Keratinocyte (primary cell): ENCODE data around the gene NRF1. TPM values are rescaled to one million over a fixed set of nuclear protein-coding genes. Genes with fewer than 3 reads are reported as not detected.

Experiments
- DNase-seq: peaks from one replicate; pipeline ENCODE4 v3.0.0-alpha.2; 2011; ENCODE audit warnings: low read depth, missing footprints, low spot score
- FAIRE-seq: peaks from 2 replicates; lab custom pipeline; 2011; peaks lifted over from hg19 to GRCh38; lab: Jason Lieb, UNC
- H2AFZ ChIP-seq: 2 replicates; pipeline ENCODE4 v1.6.0; 2012; ENCODE audit warnings: low read length, control low read depth, inconsistent platforms; ENCODE audit not compliant: control insufficient read depth
- H3K27ac ChIP-seq: 2 replicates; pipeline ENCODE4 v1.5.1; 2011; ENCODE audit warnings: low read length; ENCODE audit not compliant: control insufficient read depth, insufficient read depth
- H3K27me3 ChIP-seq: 3 replicates; pipeline ENCODE4 v1.6.0; 2011; ENCODE audit warnings: low read length; ENCODE audit not compliant: control insufficient read depth, insufficient read depth; ENCODE audit errors: extremely low read depth
- H3K36me3 ChIP-seq, 2 experiments: 2 replicates in 1 of 2; 3 replicates in 1 of 2; pipeline ENCODE4 v1.5.1; 2011; ENCODE audit warnings: low read length in 2 of 2, mild to moderate bottlenecking in 1 of 2; ENCODE audit not compliant: control insufficient read depth in 2 of 2, insufficient read depth in 2 of 2; ENCODE audit errors: extremely low read depth in 1 of 2
- H3K4me1 ChIP-seq: 3 replicates; pipeline ENCODE4 v1.5.1; 2011; ENCODE audit warnings: low read length; ENCODE audit not compliant: control insufficient read depth, insufficient read depth; ENCODE audit errors: extremely low read depth
- H3K4me2 ChIP-seq: 3 replicates; pipeline ENCODE4 v1.6.0; 2011; ENCODE audit warnings: low read depth, low read length; ENCODE audit not compliant: control insufficient read depth, insufficient read depth; ENCODE audit errors: extremely low read depth
- H3K4me3 ChIP-seq, 3 experiments: fragments of 200-600 bp in 1 of 3; sonication (generic) in 1 of 3; 2 replicates in 2 of 3; 3 replicates in 1 of 3; pipeline ENCODE4 v1.5.1; 2011 to 2016; ENCODE audit warnings: low read length in 3 of 3, mild to moderate bottlenecking in 3 of 3, control low read depth in 2 of 3, inconsistent platforms in 1 of 3, low read depth in 1 of 3, mixed read lengths in 1 of 3, mixed run types in 1 of 3, moderate library complexity in 1 of 3; ENCODE audit not compliant: control insufficient read depth in 2 of 3, insufficient read depth in 2 of 3; ENCODE audit errors: extremely low read depth in 1 of 3
- H3K79me2 ChIP-seq: 2 replicates; pipeline ENCODE4 v1.6.0; 2012; ENCODE audit warnings: low read length; ENCODE audit not compliant: control insufficient read depth, insufficient read depth
- H3K9ac ChIP-seq: 3 replicates; pipeline ENCODE4 v1.6.0; 2011; ENCODE audit warnings: low read length; ENCODE audit not compliant: control insufficient read depth, insufficient read depth; ENCODE audit errors: extremely low read depth
- H3K9me1 ChIP-seq: 3 replicates; pipeline ENCODE4 v1.6.0; 2011; ENCODE audit warnings: low read length; ENCODE audit not compliant: control insufficient read depth, insufficient read depth; ENCODE audit errors: extremely low read depth
- H3K9me3 ChIP-seq: 2 replicates; pipeline ENCODE4 v1.5.1; 2012; ENCODE audit warnings: low read depth, low read length; ENCODE audit not compliant: control insufficient read depth
- H4K20me1 ChIP-seq: 3 replicates; pipeline ENCODE4 v1.6.0; 2011; ENCODE audit warnings: low read length; ENCODE audit not compliant: control insufficient read depth, insufficient read depth; ENCODE audit errors: extremely low read depth
- EZH2 ChIP-seq: IDR thresholded peaks from one replicate; pipeline ENCODE4 v1.6.1; 2012; ENCODE audit warnings: inconsistent platforms, mild to moderate bottlenecking, low read length, moderate library complexity
- dilution Hi-C: fragments of 300-500 bp; cut with MboI; formaldehyde crosslinking; loops from one replicate; pipeline ENCODE4 v1.7.0; 2020; ENCODE audit warnings: low sequenced_read_pairs; ENCODE audit not compliant: extremely low pct_ligation_motif_present
- polyA plus RNA-seq, 5 experiments: library from polyadenylated mRNA; depleted of rRNA in 3 of 5; stranded (reverse) in 3 of 5; stranded (forward) in 1 of 5; unstranded in 1 of 5; fragments of >200 nt; gene quantifications; 1 replicate in 1 of 5; 2 replicates in 3 of 5; 3 replicates in 1 of 5; pipeline versions ENCODE4 v1.2.1 to v1.2.3, GENCODE V29; 2011 to 2012; ENCODE audit warnings: missing spikeins in 2 of 5, low read depth in 1 of 5, low replicate concordance in 1 of 5
- TF ChIP-seq, protein P1 (sequence below), 3 experiments: IDR thresholded peaks in 1 of 3; conservative IDR thresholded peaks in 1 of 3; optimal IDR thresholded peaks in 1 of 3; 2 replicates in 2 of 3; 3 replicates in 1 of 3; pipeline versions ENCODE3 to v1.5.1; 2011; ENCODE audit warnings: low read length in 3 of 3, mild to moderate bottlenecking in 3 of 3, moderate library complexity in 2 of 3, control low read depth in 1 of 3, inconsistent platforms in 1 of 3; ENCODE audit not compliant: insufficient read depth in 2 of 3; ENCODE audit errors: extremely low read depth in 1 of 3

NRF1 gene
- polyA plus RNA-seq, 1 donor (not counting 4 experiments of a cell fraction or from before 2014, with no cell fraction given) = 12.6 TPM

DNA sequence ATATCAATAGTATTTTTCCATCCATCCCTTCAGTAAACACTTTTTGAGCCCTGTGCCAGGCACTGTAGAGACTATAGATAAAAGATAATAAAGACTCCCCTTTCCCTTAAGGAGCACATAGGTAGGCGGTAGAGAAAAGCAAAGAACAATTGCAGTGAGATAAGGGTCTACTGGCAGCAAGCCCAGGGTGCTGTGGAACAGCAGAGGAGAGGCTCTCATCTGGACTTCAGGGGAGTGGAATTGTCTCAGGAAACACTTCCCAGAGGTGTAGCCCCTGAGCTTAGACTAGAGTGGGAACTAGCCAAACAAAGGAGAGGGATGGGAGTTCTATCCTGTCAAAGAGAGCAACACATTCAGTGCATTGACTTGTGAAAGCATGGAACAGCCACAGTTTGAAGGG lies 102.0 kb downstream of the NRF1 start:
- Histone ChIP-seq H3K9me3 (no peaks in the 10 kb centered on the region), H3K36me3 (peaks cover 17 to 21% of the 10 kb centered on the region in 2 experiments), H3K4me3 (no peak overlapping the region), H3K4me2 (no peak overlapping the region), H3K4me1 (no peaks in the 10 kb centered on the region), H2AFZ (no peak overlapping the region), H3K79me2 (no peaks in the 10 kb centered on the region), H3K27me3 (no peaks in the 10 kb centered on the region), H3K9ac (no peak overlapping the region), H3K9me1 (no peaks in the 10 kb centered on the region), H4K20me1 (no peaks in the 10 kb centered on the region), H3K27ac (no peak overlapping the region)
- dilution Hi-C loops = no loop called here
- DNase-seq (no peak), FAIRE-seq (no peak)
- TF ChIP-seq, protein P1, sequence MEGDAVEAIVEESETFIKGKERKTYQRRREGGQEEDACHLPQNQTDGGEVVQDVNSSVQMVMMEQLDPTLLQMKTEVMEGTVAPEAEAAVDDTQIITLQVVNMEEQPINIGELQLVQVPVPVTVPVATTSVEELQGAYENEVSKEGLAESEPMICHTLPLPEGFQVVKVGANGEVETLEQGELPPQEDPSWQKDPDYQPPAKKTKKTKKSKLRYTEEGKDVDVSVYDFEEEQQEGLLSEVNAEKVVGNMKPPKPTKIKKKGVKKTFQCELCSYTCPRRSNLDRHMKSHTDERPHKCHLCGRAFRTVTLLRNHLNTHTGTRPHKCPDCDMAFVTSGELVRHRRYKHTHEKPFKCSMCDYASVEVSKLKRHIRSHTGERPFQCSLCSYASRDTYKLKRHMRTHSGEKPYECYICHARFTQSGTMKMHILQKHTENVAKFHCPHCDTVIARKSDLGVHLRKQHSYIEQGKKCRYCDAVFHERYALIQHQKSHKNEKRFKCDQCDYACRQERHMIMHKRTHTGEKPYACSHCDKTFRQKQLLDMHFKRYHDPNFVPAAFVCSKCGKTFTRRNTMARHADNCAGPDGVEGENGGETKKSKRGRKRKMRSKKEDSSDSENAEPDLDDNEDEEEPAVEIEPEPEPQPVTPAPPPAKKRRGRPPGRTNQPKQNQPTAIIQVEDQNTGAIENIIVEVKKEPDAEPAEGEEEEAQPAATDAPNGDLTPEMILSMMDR (optimal IDR thresholded peaks at IDR 0.05 in 1 of 3, IDR thresholded peaks at IDR 0.05 in 1 of 3, conservative IDR thresholded peaks at IDR 0.05 in 1 of 3; ENCODE audit: extremely low read depth in 1 of 3, insufficient read depth in 2 of 3, low read length in 3 of 3) = no peak
- no peak for TF ChIP-seq EZH2

DNA sequence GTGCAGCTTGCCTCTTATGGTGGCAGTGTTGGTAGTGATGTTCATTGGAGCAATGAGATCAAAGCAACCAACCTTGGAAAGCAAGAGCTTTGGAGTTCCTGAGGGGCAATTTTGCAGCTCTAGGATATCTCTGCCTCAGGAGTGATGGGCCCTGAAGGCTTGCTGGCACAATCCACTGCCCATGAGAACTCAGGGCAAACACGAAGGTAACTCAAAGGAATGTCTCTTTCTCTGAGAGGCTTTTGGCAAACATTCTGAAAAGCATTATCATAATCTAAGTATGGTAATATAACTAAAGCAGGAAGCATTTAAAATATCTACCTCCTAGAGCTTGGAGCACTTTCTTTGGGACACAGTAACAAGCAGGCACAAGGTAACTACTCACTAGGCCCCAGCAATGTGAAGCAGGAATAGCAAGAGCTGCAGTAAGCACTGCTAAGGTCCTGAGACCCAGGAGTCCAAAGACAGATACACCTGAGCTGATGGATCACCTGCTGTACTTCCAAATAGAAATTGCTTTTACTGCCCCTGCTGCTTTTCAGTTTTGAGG lies 103.1 kb downstream of the NRF1 start:
- FAIRE-seq = no peak
- no peak overlapping the region for H3K27ac ChIP-seq

More for the DNA sequence above, 103.1 kb downstream of the NRF1 start:
- no peak for DNase-seq
- H3K9me1 ChIP-seq = no peaks in the 10 kb centered on the region
- H3K27me3 ChIP-seq = no peaks in the 10 kb centered on the region
- H3K9me3 ChIP-seq = no peaks in the 10 kb centered on the region
- no peak overlapping the region for H3K4me2 ChIP-seq
- peaks cover 16 to 21% of the 10 kb centered on the region in 2 experiments for H3K36me3 ChIP-seq
- H3K4me1 ChIP-seq = no peaks in the 10 kb centered on the region
- no peak overlapping the region for H3K4me3 ChIP-seq
- TF ChIP-seq, protein P1 (optimal IDR thresholded peaks at IDR 0.05 in 1 of 3, IDR thresholded peaks at IDR 0.05 in 1 of 3, conservative IDR thresholded peaks at IDR 0.05 in 1 of 3; ENCODE audit: extremely low read depth in 1 of 3, insufficient read depth in 2 of 3, low read length in 3 of 3) = no peak
- TF ChIP-seq EZH2 = no peak
- dilution Hi-C loops = no loop called here
- no peak overlapping the region for H2AFZ ChIP-seq
- no peak overlapping the region for H3K9ac ChIP-seq
- no peaks in the 10 kb centered on the region for H4K20me1 ChIP-seq
- no peaks in the 10 kb centered on the region for H3K79me2 ChIP-seq
